Astrocyte (in vitro differentiated cells and primary cell): ENCODE results near the gene C1QTNF12. TPM values are rescaled to one million over a fixed set of nuclear protein-coding genes. Genes with fewer than 3 reads are reported as not detected.

ENCODE experiments used
- DNase-seq: peaks from one replicate; pipeline ENCODE4 v3.0.0-alpha.2; 2010; ENCODE audit warnings: low read depth
- FAIRE-seq: peaks from 2 replicates; lab custom pipeline; 2011; peaks lifted over from hg19 to GRCh38; lab: Jason Lieb, UNC
- H2AFZ ChIP-seq: 2 replicates; pipeline ENCODE4 v1.6.0; 2012; ENCODE audit warnings: low read depth, low read length, inconsistent platforms
- H3K27ac ChIP-seq: 2 replicates; pipeline ENCODE4 v1.5.1; 2011; ENCODE audit warnings: low read depth, low read length, inconsistent platforms
- H3K27me3 ChIP-seq: 2 replicates; pipeline ENCODE4 v1.6.0; 2011; ENCODE audit warnings: low read length, inconsistent platforms; ENCODE audit not compliant: insufficient read depth
- H3K36me3 ChIP-seq: 2 replicates; pipeline ENCODE4 v1.5.1; 2011; ENCODE audit warnings: low read length, inconsistent platforms; ENCODE audit not compliant: insufficient read depth
- H3K4me1 ChIP-seq: 2 replicates; pipeline ENCODE4 v1.5.1; 2011; ENCODE audit warnings: low read length, inconsistent platforms; ENCODE audit not compliant: insufficient read depth
- H3K4me2 ChIP-seq: 2 replicates; pipeline ENCODE4 v1.6.0; 2012; ENCODE audit warnings: low read length, inconsistent platforms
- H3K4me3 ChIP-seq: 2 replicates; pipeline ENCODE4 v1.5.1; 2011; ENCODE audit warnings: low read depth, mild to moderate bottlenecking, low read length, inconsistent platforms; ENCODE audit not compliant: insufficient read depth
- H3K79me2 ChIP-seq: 2 replicates; pipeline ENCODE4 v1.6.0; 2012; ENCODE audit warnings: mild to moderate bottlenecking, low read length, inconsistent platforms; ENCODE audit not compliant: insufficient read depth
- H3K9ac ChIP-seq: 2 replicates; pipeline ENCODE4 v1.6.0; 2012; ENCODE audit warnings: mild to moderate bottlenecking, low read length, inconsistent platforms
- H3K9me3 ChIP-seq: 2 replicates; pipeline ENCODE4 v1.5.1; 2012; ENCODE audit warnings: low read depth, mild to moderate bottlenecking, low read length, inconsistent platforms; ENCODE audit not compliant: insufficient read depth
- H4K20me1 ChIP-seq: 2 replicates; pipeline ENCODE4 v1.6.0; 2012; ENCODE audit warnings: low read length, inconsistent platforms; ENCODE audit not compliant: insufficient read depth
- H3K27ac Mint-ChIP-seq: one replicate; pipeline ENCODE4 v1.8.0; 2021; ENCODE audit warnings: mild to moderate bottlenecking, mixed read lengths; ENCODE audit not compliant: unreplicated experiment
- H3K27me3 Mint-ChIP-seq: one replicate; pipeline ENCODE4 v1.8.0; 2021; ENCODE audit warnings: low read depth, mixed read lengths; ENCODE audit not compliant: unreplicated experiment
- H3K36me3 Mint-ChIP-seq: one replicate; pipeline ENCODE4 v1.8.0; 2021; ENCODE audit warnings: low read depth, mixed read lengths; ENCODE audit not compliant: unreplicated experiment
- H3K4me1 Mint-ChIP-seq: one replicate; pipeline ENCODE4 v1.8.0; 2021; ENCODE audit warnings: low read depth, mixed read lengths; ENCODE audit not compliant: unreplicated experiment
- H3K4me3 Mint-ChIP-seq: one replicate; pipeline ENCODE4 v1.8.0; 2021; ENCODE audit warnings: mild to moderate bottlenecking, moderate library complexity, mixed read lengths; ENCODE audit not compliant: unreplicated experiment
- H3K9me3 Mint-ChIP-seq: one replicate; pipeline ENCODE4 v1.8.0; 2021; ENCODE audit warnings: mild to moderate bottlenecking, mixed read lengths; ENCODE audit not compliant: unreplicated experiment
- EZH2 ChIP-seq: IDR thresholded peaks from 2 replicates; pipeline ENCODE4 v1.6.1; 2012; ENCODE audit warnings: mild to moderate bottlenecking, low read length, inconsistent platforms; ENCODE audit not compliant: insufficient read depth
- total RNA-seq: library from RNA; stranded (reverse); gene quantifications from 2 replicates; pipeline ENCODE4 v1.2.1, GENCODE V29; 2021
- TF ChIP-seq, protein P1 (sequence below): IDR thresholded peaks from 2 replicates; pipeline ENCODE4 v1.5.1; 2011; ENCODE audit warnings: low read depth, mild to moderate bottlenecking, inconsistent platforms, low read length, moderate library complexity; ENCODE audit not compliant: insufficient read depth

The C1QTNF12 gene
- total RNA-seq, 1 donor from 2014 or later, result 3.9 TPM

DNA sequence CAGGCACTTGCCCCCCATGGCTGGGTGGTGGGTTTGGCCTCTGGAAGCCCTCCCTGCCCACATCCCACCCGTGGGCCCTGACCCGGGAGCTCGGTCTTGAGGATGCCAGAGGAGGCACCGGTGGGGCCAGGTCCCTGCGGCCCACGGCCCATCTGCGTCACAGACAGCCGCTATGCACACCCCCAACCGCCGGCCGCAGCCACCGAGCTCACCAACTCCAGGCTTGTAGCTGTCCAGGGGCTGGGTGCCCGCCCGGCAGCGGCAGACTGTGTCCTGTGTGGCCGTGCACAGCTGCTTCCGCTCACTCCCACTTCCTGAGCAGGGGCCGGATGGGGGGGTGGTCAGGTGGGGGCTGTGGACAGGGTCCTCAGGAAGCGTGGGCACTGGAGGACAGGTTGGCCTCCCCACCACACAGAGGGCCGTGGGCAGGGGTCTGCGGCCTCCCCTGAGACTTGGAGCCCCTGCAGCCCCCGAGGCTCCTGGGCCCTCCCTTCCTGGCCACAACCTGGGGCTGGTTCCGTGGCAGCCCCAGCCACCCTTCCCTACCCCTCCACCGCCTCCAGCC is 33.7 kb downstream of the C1QTNF12 start:
- Histone ChIP-seq H3K36me3 (no peaks in the 10 kb centered on the region), H3K27me3 (no peaks in the 10 kb centered on the region), H3K79me2 (no peaks in the 10 kb centered on the region), H3K4me1 (peaks cover 15% of the 10 kb centered on the region), H3K9me3 (no peaks in the 10 kb centered on the region), H2AFZ (no peak overlapping the region), H3K27ac (no peak overlapping the region), H3K4me3 (no peak overlapping the region), H3K4me2 (no peak overlapping the region), H4K20me1 (peaks cover 12% of the 10 kb centered on the region), H3K9ac (no peak overlapping the region)
- Mint-ChIP-seq H3K36me3 (peaks cover 4% of the 10 kb centered on the region), H3K27ac (no peak overlapping the region), H3K4me1 (peaks cover 7% of the 10 kb centered on the region), H3K4me3 (no peak overlapping the region), H3K27me3 (peaks cover 1% of the 10 kb centered on the region), H3K9me3 (no peaks in the 10 kb centered on the region)
- no peak for DNase-seq
- no peak for TF ChIP-seq EZH2
- TF ChIP-seq, protein P1, sequence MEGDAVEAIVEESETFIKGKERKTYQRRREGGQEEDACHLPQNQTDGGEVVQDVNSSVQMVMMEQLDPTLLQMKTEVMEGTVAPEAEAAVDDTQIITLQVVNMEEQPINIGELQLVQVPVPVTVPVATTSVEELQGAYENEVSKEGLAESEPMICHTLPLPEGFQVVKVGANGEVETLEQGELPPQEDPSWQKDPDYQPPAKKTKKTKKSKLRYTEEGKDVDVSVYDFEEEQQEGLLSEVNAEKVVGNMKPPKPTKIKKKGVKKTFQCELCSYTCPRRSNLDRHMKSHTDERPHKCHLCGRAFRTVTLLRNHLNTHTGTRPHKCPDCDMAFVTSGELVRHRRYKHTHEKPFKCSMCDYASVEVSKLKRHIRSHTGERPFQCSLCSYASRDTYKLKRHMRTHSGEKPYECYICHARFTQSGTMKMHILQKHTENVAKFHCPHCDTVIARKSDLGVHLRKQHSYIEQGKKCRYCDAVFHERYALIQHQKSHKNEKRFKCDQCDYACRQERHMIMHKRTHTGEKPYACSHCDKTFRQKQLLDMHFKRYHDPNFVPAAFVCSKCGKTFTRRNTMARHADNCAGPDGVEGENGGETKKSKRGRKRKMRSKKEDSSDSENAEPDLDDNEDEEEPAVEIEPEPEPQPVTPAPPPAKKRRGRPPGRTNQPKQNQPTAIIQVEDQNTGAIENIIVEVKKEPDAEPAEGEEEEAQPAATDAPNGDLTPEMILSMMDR, result no peak
- FAIRE-seq, result no peak

DNA sequence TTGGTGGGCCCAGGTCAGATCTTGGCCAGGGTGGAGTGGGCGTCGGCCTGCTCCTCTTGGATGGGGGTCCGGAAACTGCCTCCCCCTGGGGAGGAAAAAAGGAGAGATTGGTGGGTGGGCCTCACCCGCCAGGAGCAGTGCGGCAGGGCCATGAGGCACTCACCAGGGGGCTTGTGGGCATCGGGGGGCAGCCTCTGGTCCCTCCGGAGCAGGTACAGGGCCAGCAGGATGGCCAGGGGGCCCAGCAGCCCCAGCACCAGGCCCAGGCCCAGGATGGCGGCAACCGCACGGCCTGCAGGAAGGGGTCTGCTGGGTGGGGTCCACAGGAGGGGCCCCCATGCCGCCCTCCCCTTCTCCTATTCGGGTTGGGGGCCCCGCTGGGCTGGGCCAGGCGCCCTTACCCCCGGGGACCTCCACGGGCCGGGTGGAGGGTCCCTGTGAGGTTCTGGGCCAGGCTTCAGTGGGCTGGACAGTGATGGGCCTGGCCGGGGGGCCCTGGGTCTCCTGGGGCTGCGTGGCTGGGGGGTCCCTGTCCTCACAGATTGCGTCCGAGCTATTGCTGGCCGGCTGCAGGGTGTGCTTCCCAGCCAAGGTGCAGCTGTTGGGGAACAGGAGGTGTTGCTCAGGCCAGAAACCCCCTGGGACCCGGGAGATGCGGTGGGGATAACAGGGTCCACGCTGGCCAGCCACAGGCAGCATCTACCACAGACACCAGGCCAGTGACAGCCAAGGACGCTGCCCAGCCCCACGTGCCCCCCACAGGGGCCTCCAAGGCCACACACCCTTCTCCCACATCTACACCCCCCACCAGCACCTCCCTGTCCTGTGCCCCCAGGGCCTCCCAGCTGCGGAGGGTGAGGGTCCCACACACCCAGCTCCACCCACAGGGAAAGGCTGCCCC is 34.7 kb downstream of the C1QTNF12 start:
- Histone ChIP-seq H3K4me2 (no peak overlapping the region), H4K20me1 (peaks cover 12% of the 10 kb centered on the region), H3K79me2 (no peaks in the 10 kb centered on the region), H3K4me1 (peaks cover 18% of the 10 kb centered on the region), H3K36me3 (no peaks in the 10 kb centered on the region), H2AFZ (no peak overlapping the region), H3K27me3 (no peaks in the 10 kb centered on the region), H3K27ac (no peak overlapping the region), H3K9ac (no peak overlapping the region), H3K9me3 (no peaks in the 10 kb centered on the region), H3K4me3 (no peak overlapping the region)
- DNase-seq (no peak), FAIRE-seq (no peak)
- Mint-ChIP-seq H3K36me3 (peaks cover 3% of the 10 kb centered on the region), H3K27me3 (peaks cover 2% of the 10 kb centered on the region), H3K4me1 (peaks cover 7% of the 10 kb centered on the region), H3K27ac (no peak overlapping the region), H3K4me3 (no peak overlapping the region), H3K9me3 (no peaks in the 10 kb centered on the region)
- TF ChIP-seq, protein P1, result no peak
- TF ChIP-seq EZH2, result no peak
